Subcutaneous abdominal adipose tissue (tissue), 5 donors: ENCODE measurements around the gene CRNN.

Experiments used
- H3K27ac ChIP-seq: one replicate; pipeline ENCODE4 v1.7.0; 2013; ENCODE audit warnings: low read depth, mild to moderate bottlenecking, inconsistent platforms, low read length, moderate library complexity
- H3K27me3 ChIP-seq, 5 donors: one replicate each; pipeline ENCODE4 v1.7.0; 2013; ENCODE audit warnings: low read length in 5 of 5, inconsistent platforms in 1 of 5; ENCODE audit not compliant: control insufficient read depth in 5 of 5, insufficient read depth in 4 of 5
- H3K36me3 ChIP-seq, 5 donors: one replicate each; pipeline ENCODE4 v1.7.0; 2013; ENCODE audit warnings: low read length in 5 of 5; ENCODE audit not compliant: control insufficient read depth in 5 of 5, insufficient read depth in 5 of 5
- H3K4me1 ChIP-seq, 5 donors: one replicate each; pipeline ENCODE4 v1.7.0; 2013; ENCODE audit warnings: low read length in 5 of 5, mild to moderate bottlenecking in 3 of 5, moderate library complexity in 1 of 5; ENCODE audit not compliant: control insufficient read depth in 5 of 5, insufficient read depth in 5 of 5
- H3K4me3 ChIP-seq, 5 donors: one replicate each; pipeline ENCODE4 v1.7.0; 2013; ENCODE audit warnings: low read length in 5 of 5, low read depth in 1 of 5
- H3K9ac ChIP-seq, 5 donors: one replicate each; pipeline ENCODE4 v1.7.0; 2013; ENCODE audit warnings: low read length in 5 of 5, mild to moderate bottlenecking in 4 of 5, moderate library complexity in 3 of 5
- H3K9me3 ChIP-seq, 5 donors: one replicate each; pipeline ENCODE4 v1.7.0; 2013; ENCODE audit warnings: low read length in 5 of 5; ENCODE audit not compliant: control insufficient read depth in 5 of 5
- donor health status: healthy.
- donor health status: healthy.
- donor health status: healthy.
- donor health status: healthy.
- donor health status: healthy.

Gene CRNN

DNA sequence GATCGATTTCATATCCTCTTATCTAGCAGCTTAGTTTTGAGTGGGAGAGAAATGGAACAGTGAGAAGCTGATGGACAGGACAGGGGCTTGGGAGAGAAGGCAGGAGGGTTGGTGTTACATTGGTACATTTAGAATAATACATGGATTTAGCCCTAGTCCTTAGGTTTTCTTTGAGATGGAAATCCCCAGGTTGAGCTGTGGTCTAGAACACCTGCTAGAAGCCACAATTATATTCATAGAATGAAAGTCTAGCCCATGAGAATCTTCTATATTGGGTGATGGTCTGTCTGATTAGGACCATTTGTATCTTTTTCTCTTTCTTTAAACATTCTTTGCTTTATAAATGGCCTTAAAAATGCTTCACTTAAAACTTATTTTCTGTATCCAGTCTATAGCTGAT lies 19.9 kb downstream of the CRNN start:
- H3K36me3 ChIP-seq, result no peaks in the 10 kb centered on the region
- H3K4me3 ChIP-seq, result no peak overlapping the region
- H3K27me3 ChIP-seq, result no peaks in the 10 kb centered on the region
- no peaks in the 10 kb centered on the region for H3K9me3 ChIP-seq
- H3K27ac ChIP-seq, result no peak overlapping the region
- no peak overlapping the region for H3K9ac ChIP-seq
- no peaks in the 10 kb centered on the region for H3K4me1 ChIP-seq

DNA sequence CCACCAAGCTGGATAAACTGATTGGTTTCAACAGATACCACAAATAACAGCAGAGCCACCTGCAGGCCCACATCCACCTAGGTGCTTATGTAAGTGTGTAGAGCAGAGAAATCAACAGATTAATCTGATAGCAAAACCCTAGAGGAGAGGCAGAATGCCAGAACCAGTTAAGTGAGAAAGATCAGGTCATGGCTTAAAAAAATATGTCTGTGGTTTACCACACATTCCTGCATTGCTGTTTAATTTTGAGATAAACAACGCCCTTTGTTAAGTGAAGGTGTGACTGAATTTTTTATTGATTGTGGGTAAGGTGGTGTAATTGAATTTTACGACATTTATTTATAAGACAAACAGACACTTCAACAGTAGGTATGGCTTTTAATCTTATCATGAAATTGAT lies 21.2 kb downstream of the CRNN start:
- Histone ChIP-seq H3K27me3 (no peaks in the 10 kb centered on the region), H3K27ac (no peak overlapping the region), H3K36me3 (no peaks in the 10 kb centered on the region), H3K4me1 (no peaks in the 10 kb centered on the region), H3K9me3 (no peaks in the 10 kb centered on the region), H3K4me3 (no peak overlapping the region), H3K9ac (no peak overlapping the region)

GRCh38 chr1:152388889-152389288 lies 25.2 kb downstream of the CRNN start:
- Histone ChIP-seq H3K36me3 (no peaks in the 10 kb centered on the region), H3K4me3 (no peak overlapping the region), H3K27ac (no peak overlapping the region), H3K4me1 (no peaks in the 10 kb centered on the region), H3K9me3 (no peaks in the 10 kb centered on the region), H3K9ac (no peak overlapping the region), H3K27me3 (no peaks in the 10 kb centered on the region)

- H3K9me3 ChIP-seq, result no peaks in the 10 kb centered on the region
- H3K9ac ChIP-seq, result no peak overlapping the region
- no peaks in the 10 kb centered on the region for H3K4me1 ChIP-seq
- H3K4me3 ChIP-seq, result no peak overlapping the region
- no peaks in the 10 kb centered on the region for H3K36me3 ChIP-seq
- H3K27ac ChIP-seq, result no peak overlapping the region
- no peaks in the 10 kb centered on the region for H3K27me3 ChIP-seq
These were observed 27.1 kb downstream of the CRNN start for GRCh38 chr1:152386940-152387339.

GRCh38 chr1:152380932-152381331 lies 33.1 kb downstream of the CRNN start:
- Histone ChIP-seq H3K27me3 (no peaks in the 10 kb centered on the region), H3K36me3 (no peaks in the 10 kb centered on the region), H3K4me1 (no peaks in the 10 kb centered on the region), H3K9ac (no peak overlapping the region), H3K27ac (no peak overlapping the region), H3K9me3 (no peaks in the 10 kb centered on the region), H3K4me3 (no peak overlapping the region)

DNA sequence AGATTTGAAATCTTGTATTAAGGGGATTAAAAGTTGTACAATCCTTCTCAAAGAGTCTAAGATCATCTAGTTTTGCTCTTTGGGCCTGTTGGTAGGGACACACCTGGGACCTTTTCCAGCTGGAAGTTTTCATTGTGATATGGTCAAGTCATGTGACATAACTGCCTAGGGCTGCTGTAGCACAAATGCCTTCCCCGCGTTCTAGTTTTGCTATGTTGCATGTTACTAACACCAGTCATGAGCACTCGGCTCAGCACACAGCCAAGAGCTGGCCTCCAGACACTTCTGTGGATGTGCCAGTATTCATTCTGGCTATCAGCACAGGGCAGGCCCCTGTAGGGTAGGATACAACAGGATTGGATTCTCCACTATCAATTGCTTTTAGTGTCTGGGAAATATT lies 39.6 kb downstream of the CRNN start:
- H3K4me3 ChIP-seq, result no peak overlapping the region
- H3K36me3 ChIP-seq, result no peaks in the 10 kb centered on the region
- H3K9me3 ChIP-seq, result peaks cover 0 to 5% (median 0%) of the 10 kb centered on the region in 5 donors
- no peaks in the 10 kb centered on the region for H3K4me1 ChIP-seq
- H3K27ac ChIP-seq, result no peak overlapping the region
- H3K9ac ChIP-seq, result no peak overlapping the region
- H3K27me3 ChIP-seq, result no peaks in the 10 kb centered on the region

DNA sequence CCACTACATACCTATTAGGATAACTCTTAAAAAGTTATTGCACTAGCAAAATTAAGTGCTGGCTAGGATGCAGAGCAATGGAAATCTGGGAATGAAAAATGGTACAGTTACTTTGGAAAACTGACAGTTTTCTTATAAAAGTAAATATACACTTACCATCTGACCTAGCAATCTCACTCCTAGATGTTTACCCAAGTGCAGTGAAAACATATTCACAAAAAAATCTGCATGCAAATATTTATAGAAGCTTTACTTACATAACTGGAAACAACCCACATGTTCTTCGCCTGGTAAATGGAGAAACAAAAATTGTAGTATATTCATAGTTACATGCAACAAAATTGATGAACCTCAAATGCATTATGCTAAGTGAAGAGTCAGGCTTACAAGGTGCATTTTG lies 41.4 kb downstream of the CRNN start:
- peaks cover 0 to 10% (median 4%) of the 10 kb centered on the region in 5 donors for H3K9me3 ChIP-seq
- H3K4me3 ChIP-seq, result no peak overlapping the region
- H3K36me3 ChIP-seq, result no peaks in the 10 kb centered on the region
- no peaks in the 10 kb centered on the region for H3K4me1 ChIP-seq
- H3K9ac ChIP-seq, result no peak overlapping the region
- H3K27ac ChIP-seq, result no peak overlapping the region
- no peaks in the 10 kb centered on the region for H3K27me3 ChIP-seq

DNA sequence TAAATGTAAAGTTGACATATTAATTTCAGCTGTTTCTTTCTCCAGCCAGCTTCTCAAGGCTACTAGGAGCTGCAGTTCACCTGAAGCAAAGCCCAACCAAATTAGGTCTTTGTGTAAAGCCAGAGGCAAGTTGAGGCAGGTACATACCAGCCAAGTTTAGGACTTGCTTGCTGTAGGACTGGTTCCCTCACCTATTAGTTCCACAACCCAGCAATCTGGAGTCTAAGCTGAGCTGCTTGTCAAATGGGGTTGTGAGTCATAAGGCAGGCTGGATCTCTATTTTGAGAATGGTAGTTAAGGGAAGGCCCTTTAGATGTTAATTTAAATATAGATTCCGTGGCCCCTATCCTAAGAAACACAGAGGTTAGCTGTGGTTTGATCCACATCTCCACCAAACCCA lies 46.6 kb downstream of the CRNN start:
- H3K27ac ChIP-seq, result no peak overlapping the region
- H3K36me3 ChIP-seq, result no peaks in the 10 kb centered on the region
- H3K27me3 ChIP-seq, result no peaks in the 10 kb centered on the region
- peaks cover 0 to 10% (median 4%) of the 10 kb centered on the region in 5 donors for H3K9me3 ChIP-seq
- H3K4me3 ChIP-seq, result no peak overlapping the region
- H3K9ac ChIP-seq, result no peak overlapping the region
- H3K4me1 ChIP-seq, result no peaks in the 10 kb centered on the region

GRCh38 chr1:152359906-152360305 lies 54.2 kb downstream of the CRNN start, which contains the start of gene FLG2:
Gene FLG2, minus strand, starts transcription at chr1:152360006. Its CDS starts 1,122 bp downstream, at chr1:152358884.
- no peak within 1 kb of the TSS for H3K9ac ChIP-seq
- peaks cover 0 to 8% (median 0%) of the 10 kb centered on the region in 5 donors for H3K9me3 ChIP-seq
- H3K4me3 ChIP-seq, result no peak within 1 kb of the TSS
- no peaks in the 10 kb centered on the region for H3K27me3 ChIP-seq
- no peak within 1 kb of the TSS for H3K27ac ChIP-seq
- no peaks in the 10 kb centered on the region for H3K36me3 ChIP-seq
- H3K4me1 ChIP-seq, result no peaks in the 10 kb centered on the region
